H1 (cell line): ENCODE results near the gene NFATC1. TPM values are rescaled to one million over a fixed set of nuclear protein-coding genes. Genes with fewer than 3 reads are reported as not detected.
A peak's percentile ranks its signal among the peaks of the same experiment; 100 is the strongest.

ENCODE experiments used
- CTCF ChIA-PET: fragments of 300-600 bp; sonication (Branson Sonifier 250); formaldehyde crosslinking; loops from one replicate; lab custom pipeline; 2021; ENCODE audit not compliant: partially characterized antibody; lab: Charles Lee
- POLR2A ChIA-PET: fragments of 300-600 bp; sonication (Branson Sonifier 250); formaldehyde crosslinking; loops from one replicate; lab custom pipeline; 2021; ENCODE audit warnings: inconsistent platforms; ENCODE audit not compliant: partially characterized antibody; lab: Charles Lee
- DNase-seq, 2 experiments: peaks; one replicate each; pipeline versions ENCODE4 v3.0.0 to v3.0.0-alpha.2; 2010 to 2022; ENCODE audit warnings: low spot score in 2 of 2, low read depth in 1 of 2, mixed read lengths in 1 of 2
- FAIRE-seq: peaks from 2 replicates; lab custom pipeline; 2011; peaks lifted over from hg19 to GRCh38; lab: Jason Lieb, UNC
- H2AFZ ChIP-seq: 2 replicates; pipeline ENCODE4 v1.8.1; 2012; ENCODE audit warnings: low read length, inconsistent platforms
- H2AK5ac ChIP-seq: 2 replicates; pipeline ENCODE4 v1.6.1; 2013; ENCODE audit warnings: low read depth, low read length
- H2BK120ac ChIP-seq: replicated peaks from 2 replicates; pipeline ENCODE3; 2013; ENCODE audit warnings: low read depth, low read length, inconsistent platforms
- H2BK12ac ChIP-seq: 2 replicates; pipeline ENCODE4 v1.6.1; 2013; ENCODE audit warnings: low read depth, low read length
- H2BK15ac ChIP-seq: 2 replicates; pipeline ENCODE4 v1.6.1; 2013; ENCODE audit warnings: low read length
- H2BK20ac ChIP-seq: 2 replicates; pipeline ENCODE4 v1.6.1; 2013; ENCODE audit warnings: low read length
- H2BK5ac ChIP-seq: 2 replicates; pipeline ENCODE4 v1.6.1; 2013; ENCODE audit warnings: low read depth, low read length
- H3K14ac ChIP-seq: 2 replicates; pipeline ENCODE4 v1.6.1; 2013; ENCODE audit warnings: inconsistent platforms; ENCODE audit not compliant: insufficient read length
- H3K18ac ChIP-seq: 2 replicates; pipeline ENCODE4 v1.6.1; 2013; ENCODE audit warnings: low read length; ENCODE audit errors: extremely low read depth
- H3K23ac ChIP-seq: 2 replicates; pipeline ENCODE4 v1.6.1; 2013; ENCODE audit warnings: inconsistent platforms; ENCODE audit not compliant: insufficient read length
- H3K23me2 ChIP-seq: 2 replicates; pipeline ENCODE4 v1.6.1; 2013; ENCODE audit warnings: low read depth, low read length
- H3K27ac ChIP-seq: 2 replicates; pipeline ENCODE4 v1.6.1; 2011; ENCODE audit warnings: low read depth, low read length, inconsistent platforms
- H3K27me3 ChIP-seq, 4 experiments: replicated peaks in 1 of 4; 1 replicate in 1 of 4; 2 replicates in 3 of 4; pipeline versions ENCODE4 v1.6.1 to v1.8.1; 2011 to 2013; ENCODE audit warnings: low read length in 3 of 4, mild to moderate bottlenecking in 3 of 4, inconsistent platforms in 2 of 4, mixed read lengths in 2 of 4, moderate library complexity in 1 of 4; ENCODE audit not compliant: control insufficient read depth in 3 of 4, insufficient read depth in 3 of 4; ENCODE audit errors: extremely low read depth in 1 of 4
- H3K36me3 ChIP-seq, 4 experiments: 2 replicates each; pipeline versions ENCODE4 v1.6.1 to v1.8.1; 2011 to 2013; ENCODE audit warnings: mild to moderate bottlenecking in 4 of 4, low read length in 3 of 4, moderate library complexity in 2 of 4, control low read depth in 1 of 4, inconsistent platforms in 1 of 4; ENCODE audit not compliant: insufficient read depth in 4 of 4, control insufficient read depth in 2 of 4
- H3K4ac ChIP-seq: replicated peaks from 2 replicates; pipeline ENCODE3; 2013; ENCODE audit warnings: low read length, low read depth, mixed read lengths, inconsistent platforms; ENCODE audit not compliant: insufficient read length
- H3K4me1 ChIP-seq, 4 experiments: replicated peaks in 1 of 4; 1 replicate in 1 of 4; 2 replicates in 3 of 4; pipeline versions ENCODE4 v1.6.1 to v1.8.1; 2011 to 2013; ENCODE audit warnings: low read length in 3 of 4, inconsistent platforms in 2 of 4, mixed read lengths in 1 of 4; ENCODE audit not compliant: insufficient read depth in 4 of 4, control insufficient read depth in 3 of 4
- H3K4me2 ChIP-seq, 2 experiments: 2 replicates each; pipeline versions ENCODE4 v1.6.1 to v1.8.1; 2011 to 2013; ENCODE audit warnings: low read depth in 2 of 2, low read length in 2 of 2, control low read depth in 1 of 2, inconsistent platforms in 1 of 2, mild to moderate bottlenecking in 1 of 2; ENCODE audit not compliant: insufficient read depth in 1 of 2
- H3K4me3 ChIP-seq, 4 experiments: fragments of 200-600, 300-600 bp in 1 of 4; sonication (generic), shearing (Covaris generic), sonication (Bioruptor Twin) in 1 of 4; 2 replicates each; pipeline versions ENCODE4 v1.5.1 to v1.8.1; 2011 to 2016; ENCODE audit warnings: low read length in 4 of 4, low read depth in 3 of 4, control low read depth in 2 of 4, inconsistent platforms in 2 of 4, mild to moderate bottlenecking in 2 of 4, mixed read lengths in 1 of 4, moderate library complexity in 1 of 4; ENCODE audit not compliant: insufficient read depth in 2 of 4; ENCODE audit errors: extremely low read depth in 1 of 4
- H3K56ac ChIP-seq: replicated peaks from 2 replicates; pipeline ENCODE3; 2013; ENCODE audit warnings: low read depth, mild to moderate bottlenecking, mixed read lengths, low read length, inconsistent platforms; ENCODE audit not compliant: insufficient read length
- H3K79me1 ChIP-seq: 2 replicates; pipeline ENCODE4 v1.6.1; 2013; ENCODE audit warnings: low read depth, low read length, control low read depth
- H3K79me2 ChIP-seq, 2 experiments: 2 replicates each; pipeline versions ENCODE4 v1.6.1 to v1.8.1; 2012 to 2013; ENCODE audit warnings: low read length in 2 of 2, mild to moderate bottlenecking in 2 of 2, inconsistent platforms in 1 of 2; ENCODE audit not compliant: insufficient read depth in 2 of 2, control insufficient read depth in 1 of 2
- H3K9ac ChIP-seq, 4 experiments: replicated peaks in 1 of 4; 1 replicate in 1 of 4; 2 replicates in 3 of 4; pipeline versions ENCODE4 v1.6.1 to v1.8.1; 2011 to 2013; ENCODE audit warnings: low read depth in 3 of 4, low read length in 3 of 4, control low read depth in 2 of 4, mild to moderate bottlenecking in 2 of 4, moderate library complexity in 2 of 4, inconsistent platforms in 1 of 4; ENCODE audit errors: extremely low read depth in 1 of 4
- H3K9me3 ChIP-seq, 2 experiments: 2 replicates each; pipeline versions ENCODE4 v1.6.1 to v1.8.1; 2012 to 2013; ENCODE audit warnings: mild to moderate bottlenecking in 2 of 2, moderate library complexity in 2 of 2, control low read depth in 1 of 2, inconsistent platforms in 1 of 2, low read depth in 1 of 2, low read length in 1 of 2, mixed read lengths in 1 of 2; ENCODE audit not compliant: insufficient read depth in 2 of 2
- H4K20me1 ChIP-seq, 2 experiments: replicated peaks in 1 of 2; 2 replicates each; pipeline versions ENCODE3 to v1.8.1; 2011 to 2013; ENCODE audit warnings: inconsistent platforms in 2 of 2, low read length in 2 of 2, mild to moderate bottlenecking in 1 of 2; ENCODE audit not compliant: insufficient read depth in 2 of 2, control insufficient read depth in 1 of 2
- H4K5ac ChIP-seq: 2 replicates; pipeline ENCODE4 v1.6.1; 2013; ENCODE audit warnings: low read length, low read depth, mixed read lengths, inconsistent platforms; ENCODE audit not compliant: insufficient read length
- H4K8ac ChIP-seq: 2 replicates; pipeline ENCODE4 v1.8.0; 2013; ENCODE audit warnings: mild to moderate bottlenecking, moderate library complexity, low read length, inconsistent platforms; ENCODE audit not compliant: insufficient read depth; ENCODE audit errors: extremely low read depth
- H4K91ac ChIP-seq: replicated peaks from 2 replicates; pipeline ENCODE3; 2013; ENCODE audit warnings: low read length, mixed read lengths, inconsistent platforms; ENCODE audit not compliant: insufficient read length
- ASH2L ChIP-seq: fragments of 200-600, 300-600 bp; sonication (generic); IDR thresholded peaks from one replicate; pipeline ENCODE4 v1.7.1; 2017; ENCODE audit warnings: low read length
- ATF2 ChIP-seq: IDR thresholded peaks from 2 replicates; pipeline ENCODE4 v1.6.1; 2012; ENCODE audit warnings: low read length, inconsistent platforms
- CBX5 ChIP-seq: fragments of 300-800, 300-1000 bp; sonication (generic); IDR thresholded peaks from 2 replicates; pipeline ENCODE4 v1.7.1; 2016; ENCODE audit warnings: antibody characterized with exemption, low read length, low read depth
- CREB1 ChIP-seq: IDR thresholded peaks from 2 replicates; pipeline ENCODE4 v1.6.1; 2012; ENCODE audit warnings: inconsistent platforms
- CTBP2 ChIP-seq: IDR thresholded peaks from 2 replicates; pipeline ENCODE4 v1.7.0; 2011; ENCODE audit warnings: borderline replicate concordance, mild to moderate bottlenecking, moderate library complexity, mixed read lengths, low read length; ENCODE audit not compliant: insufficient read depth, insufficient read length
- EZH2 ChIP-seq: fragments of 200-600 bp; sonication (generic); IDR thresholded peaks from 2 replicates; pipeline ENCODE4 v1.7.1; 2012; ENCODE audit warnings: low read depth, mild to moderate bottlenecking, moderate library complexity, low read length, inconsistent platforms; ENCODE audit not compliant: severe bottlenecking
- JUN ChIP-seq: IDR thresholded peaks from 2 replicates; pipeline ENCODE4 v1.6.1; 2011; ENCODE audit warnings: low read depth, mild to moderate bottlenecking, improper control_type of control experiment, low read length
- POLR2AphosphoS5 ChIP-seq: IDR thresholded peaks from 2 replicates; pipeline ENCODE4 v1.6.1; 2011; ENCODE audit warnings: low read depth, low read length
- SP1 ChIP-seq: IDR thresholded peaks from 2 replicates; pipeline ENCODE4 v1.6.1; 2011; ENCODE audit warnings: low read depth, low read length
- YY1 ChIP-seq: IDR thresholded peaks from 2 replicates; pipeline ENCODE4 v1.6.1; 2011; ENCODE audit warnings: low read depth, mild to moderate bottlenecking, low read length
- WGBS, 2 experiments: shearing (Covaris generic) in 1 of 2; methylation state at CpG; one replicate each; pipeline versions ENCODE4 v1.1.6 to v1.1.7; 2013 to 2015; ENCODE audit warnings: low lambda C conversion rate in 2 of 2, mixed read lengths in 2 of 2, inconsistent platforms in 1 of 2, low coverage in 1 of 2, missing lambda C conversion rate in 1 of 2; ENCODE audit not compliant: insufficient replicate concordance in 2 of 2, insufficient coverage in 1 of 2, insufficient read length in 1 of 2; ENCODE audit errors: extremely low coverage in 1 of 2, missing lambda C conversion rate in 1 of 2; 5-methylcytosine and 5-hydroxymethylcytosine counted together
- polyA plus RNA-seq, 7 experiments: library from polyadenylated mRNA; depleted of rRNA in 3 of 7; stranded (reverse) in 5 of 7; unstranded in 2 of 7; fragments of >200 nt in 5 of 7; fragments of 200-250 nt in 2 of 7; gene quantifications; 1 replicate in 5 of 7; 2 replicates in 1 of 7; 4 replicates in 1 of 7; pipeline versions ENCODE4 v1.2.1 to v1.2.3, GENCODE V29; 2011 to 2013; ENCODE audit warnings: missing spikeins in 2 of 7, mixed read lengths in 2 of 7
- total RNA-seq: library from RNA; stranded (reverse); fragmentation: NEBNext Ultra II Directional; extraction: Animal tissue kit (Norgen Biotek cat#: 25700); gene quantifications from 2 replicates; pipeline ENCODE4 v1.2.1, GENCODE V29; 2021

Gene NFATC1
- total and polyA plus RNA-seq, 2 of the 8 experiments (the other 6 are each of a cell fraction or from before 2014, with no cell fraction given) = 2.0 to 6.6 TPM

- ChIA-PET POLR2A (interaction anchor here (0.7 kb wide), 1 partner anchor 49 kb away, joined by 3 read pairs; no protein-coding TSS in a partner anchor), CTCF (interaction anchor here (0.9 to 1.9 kb wide), 4 partner anchors 10 to 187 kb away, joined by 3 to 7 read pairs (median 4); no protein-coding TSS in a partner anchor)
- DNase-seq (peak in 1 of 2 experiments; percentile 53), FAIRE-seq (no peak)
- H3K27ac ChIP-seq = 0 out of 2 replicates have a peak overlapping the region, but pooled peaks have one; percentile 40
- no peaks in the 10 kb centered on the region for H3K79me2 ChIP-seq
- no peaks in the 10 kb centered on the region for H3K79me1 ChIP-seq
- H3K4me1 ChIP-seq = peaks cover 0 to 10% (median 6%) of the 10 kb centered on the region in 4 experiments; a peak in 4 of 7 replicates
- H2BK5ac ChIP-seq = peak overlapping the region; percentile 22; the same call in 1 of the 2 replicates
- peaks cover 0 to 4% of the 10 kb centered on the region in 2 experiments; a peak in 2 of 4 replicates for H3K9me3 ChIP-seq
- peak overlapping the region; percentile 0 for H4K91ac ChIP-seq
- no peaks in the 10 kb centered on the region for H3K23me2 ChIP-seq
- H2BK12ac ChIP-seq = peak overlapping the region; percentile 77; the same call in 1 of the 2 replicates
- no peaks in the 10 kb centered on the region for H3K36me3 ChIP-seq
- no peak overlapping the region for H3K4ac ChIP-seq
- H3K56ac ChIP-seq = no peak overlapping the region
- WGBS, 2 experiments = 44% methylated on average over 28 of the region's 28 CpGs; no CpG with 5 or more reads in 1 of the 2 experiments
- 0 out of 2 replicates have a peak overlapping the region, but pooled peaks have one; percentile 3 for H2BK20ac ChIP-seq
- H2BK120ac ChIP-seq = no peak overlapping the region
- no peak overlapping the region; a peak in 1 of 8 replicates for H3K4me3 ChIP-seq
- H3K18ac ChIP-seq = peak overlapping the region; percentile 84
- H3K27me3 ChIP-seq = no peaks in the 10 kb centered on the region; a peak in 1 of 7 replicates
- H3K23ac ChIP-seq = no peak overlapping the region
- H3K9ac ChIP-seq = no peak overlapping the region
- no peak overlapping the region for H2AK5ac ChIP-seq
- peak overlapping the region; percentile 29 for H4K8ac ChIP-seq
- H2AFZ ChIP-seq = peak overlapping the region; percentile 99
- no peaks in the 10 kb centered on the region for H4K20me1 ChIP-seq
- 0 out of 2 replicates have a peak overlapping the region, but pooled peaks have one; percentile 5 for H2BK15ac ChIP-seq
- no peak overlapping the region for H3K14ac ChIP-seq
- peak overlapping the region; percentile 23 to 49; a peak in 3 of 4 replicates for H3K4me2 ChIP-seq
- no peak overlapping the region for H4K5ac ChIP-seq
- TF ChIP-seq CTBP2 (no peak), CBX5 (no peak), JUN (0 out of 2 replicates have a peak, but pooled peaks have one; percentile 26), POLR2AphosphoS5 (peak; percentile 18; the same call in 1 of the 2 replicates), EZH2 (no peak), SP1 (0 out of 2 replicates have a peak, but pooled peaks have one; percentile 10), ASH2L (peak; percentile 68), YY1 (0 out of 2 replicates have a peak, but pooled peaks have one; percentile 12), ATF2 (peak; percentile 73), CREB1 (peak; percentile 43)
Measured at GRCh38 chr18:79567481-79568147, 171.9 kb downstream of the NFATC1 start.
